Panc1 (cell line): Measurements from ENCODE around the gene VSIR. TPM values are rescaled to one million over a fixed set of nuclear protein-coding genes. Genes with fewer than 3 reads are reported as not detected.

Experiments
- ATAC-seq: fragments of 200-7000 bp; cut with Tn5 transposase; 2 replicates; pipeline ENCODE4 v1.9.1; 2020; ENCODE audit warnings: mild to moderate bottlenecking, moderate library complexity
- BruUV-seq: library from RNA; stranded (reverse); fragments of 400-500 nt; replicated peaks from 2 replicates; lab custom pipeline; 2021; lab: Mats Ljungman, UMichigan
- CTCF ChIA-PET: fragments of 300-600 bp; sonication (Branson Sonifier 250); formaldehyde crosslinking; loops from one replicate; lab custom pipeline; 2022; ENCODE audit warnings: antibody characterized with exemption; lab: Charles Lee
- POLR2A ChIA-PET: fragments of 300-600 bp; sonication (Branson Sonifier 250); formaldehyde crosslinking; loops from one replicate; lab custom pipeline; 2022; ENCODE audit warnings: antibody characterized with exemption; lab: Charles Lee
- DNase-seq: peaks from one replicate; pipeline ENCODE4 v3.0.0-alpha.2; 2010; ENCODE audit warnings: low read depth, low spot score
- H3K27ac ChIP-seq: 2 replicates; pipeline ENCODE4 v1.5.1; 2011; ENCODE audit warnings: mild to moderate bottlenecking, low read length, inconsistent platforms
- H3K27me3 ChIP-seq: fragments of 200-500 bp; sonication (Bioruptor generic); 2 replicates; pipeline ENCODE4 v1.6.0; 2014; ENCODE audit warnings: low read length, inconsistent platforms; ENCODE audit not compliant: control insufficient read depth, insufficient read depth
- H3K36me3 ChIP-seq: fragments of 200-500 bp; sonication (Bioruptor generic); 2 replicates; pipeline ENCODE4 v1.5.1; 2014; ENCODE audit warnings: inconsistent platforms, mild to moderate bottlenecking, low read length, moderate library complexity; ENCODE audit not compliant: control insufficient read depth, insufficient read depth
- H3K4me1 ChIP-seq: 2 replicates; pipeline ENCODE4 v1.5.1; 2011; ENCODE audit warnings: inconsistent platforms, mild to moderate bottlenecking, low read length, moderate library complexity; ENCODE audit not compliant: control insufficient read depth, insufficient read depth
- H3K4me3 ChIP-seq, 2 experiments: 2 replicates each; pipeline ENCODE4 v1.5.1; 2011 to 2012; ENCODE audit warnings: low read depth in 2 of 2, low read length in 2 of 2, mild to moderate bottlenecking in 2 of 2, inconsistent platforms in 1 of 2, moderate library complexity in 1 of 2
- H3K9me3 ChIP-seq: fragments of 200-500 bp; sonication (Bioruptor generic); 2 replicates; pipeline ENCODE4 v1.5.1; 2014; ENCODE audit warnings: low read depth, mild to moderate bottlenecking, inconsistent platforms, low read length, moderate library complexity; ENCODE audit not compliant: control insufficient read depth, insufficient read depth
- CTCF ChIP-seq: fragments of 450-650 bp; IDR thresholded peaks from 2 replicates; pipeline ENCODE4 v1.5.1; 2017; ENCODE audit warnings: mild to moderate bottlenecking
- POLR2AphosphoS5 ChIP-seq: IDR thresholded peaks from 2 replicates; pipeline ENCODE4 v1.6.1; 2012; ENCODE audit warnings: mild to moderate bottlenecking, low read depth, low read length, moderate library complexity
- REST ChIP-seq, 2 experiments: IDR thresholded peaks; 2 replicates each; pipeline ENCODE4 v1.6.1; 2011 to 2012; ENCODE audit warnings: low read depth in 2 of 2, control low read depth in 1 of 2, low read length in 1 of 2, mild to moderate bottlenecking in 1 of 2, moderate library complexity in 1 of 2; ENCODE audit not compliant: insufficient read depth in 1 of 2
- SIN3A ChIP-seq: IDR thresholded peaks from 2 replicates; pipeline ENCODE4 v1.6.1; 2012; ENCODE audit warnings: low read depth, mild to moderate bottlenecking, low read length, moderate library complexity, borderline replicate concordance; ENCODE audit not compliant: insufficient read depth
- TCF7L2 ChIP-seq: IDR thresholded peaks from 2 replicates; pipeline ENCODE4 v1.6.1; 2011; ENCODE audit warnings: mild to moderate bottlenecking, low read depth, low read length, inconsistent platforms
- in situ Hi-C: cut with HindIII; loops from 2 replicates; pipeline ENCODE4 v1.10.0; 2016; ENCODE audit warnings: low sequenced_read_pairs, low pct_unique_long_range_greater_than_20kb
- intact Hi-C: fragments of 100-400 bp; cut with micrococcal nuclease; formaldehyde crosslinking; loops from one replicate; pipeline ENCODE4 v1.10.0; 2022; ENCODE audit not compliant: unreplicated experiment
- total RNA-seq: library from RNA; stranded (reverse); gene quantifications from one replicate; pipeline ENCODE4 v1.2.1, GENCODE V29; 2021; ENCODE audit not compliant: unreplicated experiment

VSIR gene
- total RNA-seq, 1 experiment from 2014 or later = 34.9 TPM

DNA sequence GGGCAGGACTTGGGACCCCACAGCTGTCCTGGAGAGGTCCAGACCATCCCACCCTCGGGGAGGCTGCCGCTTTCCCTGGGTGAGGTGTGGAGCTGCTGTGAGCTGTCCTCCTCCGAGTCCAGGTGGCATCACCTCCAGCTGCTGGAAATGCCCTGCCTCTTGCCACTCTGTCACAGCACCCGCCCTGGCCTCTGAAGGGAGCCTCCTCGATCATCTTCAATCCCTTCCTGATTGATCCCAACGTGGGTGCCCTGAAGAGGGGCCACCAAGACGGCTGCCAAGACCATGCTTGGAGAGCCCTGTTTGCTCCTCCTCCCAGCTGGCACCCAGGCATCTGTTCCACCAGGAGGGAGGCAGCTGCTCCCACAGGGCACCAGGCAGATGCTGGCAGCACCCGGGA, 58.3 kb downstream of the VSIR start:
- Histone ChIP-seq H3K27ac (no peak overlapping the region), H3K9me3 (no peaks in the 10 kb centered on the region), H3K36me3 (no peaks in the 10 kb centered on the region), H3K4me3 (no peak overlapping the region), H3K27me3 (no peaks in the 10 kb centered on the region), H3K4me1 (peaks cover 9% of the 10 kb centered on the region)
- BruUV-seq = no TSS peak
- ChIA-PET POLR2A (no interaction called here), CTCF (interaction anchor here (0.7 to 0.8 kb wide), 2 partner anchors 18 to 319 kb away, joined by 3 to 4 read pairs; partner anchors contain the start of gene CDH23)
- ATAC-seq (no peak), DNase-seq (no peak)
- in situ Hi-C loops = no loop called here
- intact Hi-C loops = no loop called here
- TF ChIP-seq POLR2AphosphoS5 (no peak), TCF7L2 (no peak), REST (IDR thresholded peaks at IDR 0.05; ENCODE audit: insufficient read depth in 1 of 2, low read depth in 2 of 2, low read length in 1 of 2) (no peak), SIN3A (no peak), CTCF (no peak)

- Histone ChIP-seq H3K36me3 (no peaks in the 10 kb centered on the region), H3K4me1 (peaks cover 9% of the 10 kb centered on the region), H3K4me3 (no peak overlapping the region), H3K9me3 (no peaks in the 10 kb centered on the region), H3K27ac (no peak overlapping the region), H3K27me3 (no peaks in the 10 kb centered on the region)
- TF ChIP-seq POLR2AphosphoS5 (no peak), REST (IDR thresholded peaks at IDR 0.05; ENCODE audit: insufficient read depth in 1 of 2, low read depth in 2 of 2, low read length in 1 of 2) (no peak), TCF7L2 (no peak), SIN3A (no peak), CTCF (no peak)
- ChIA-PET POLR2A (no interaction called here), CTCF (interaction anchor here (0.7 to 0.8 kb wide), 2 partner anchors 17 to 318 kb away, joined by 3 to 4 read pairs; partner anchors contain the start of gene CDH23)
- no TSS peak for BruUV-seq
- intact Hi-C loops = no loop called here
- ATAC-seq = no peak
- in situ Hi-C loops = no loop called here
- DNase-seq = no peak
Measured at GRCh38 chr10:71714592-71714991, 58.7 kb downstream of the VSIR start.
